Stimulated activated CD4-positive, alpha-beta T cell treated with anti-CD3 and anti-CD28 coated beads, TNF-alpha, amount 100 ng/mL, for 24 hours (primary cell): Measurements from ENCODE around the gene ZFP91.

Experiments used
- DNase-seq, 3 experiments: peaks; one replicate each; pipeline ENCODE4 v3.0.0-alpha.2; 2020; ENCODE audit warnings: low read depth in 3 of 3

The ZFP91 gene

DNA sequence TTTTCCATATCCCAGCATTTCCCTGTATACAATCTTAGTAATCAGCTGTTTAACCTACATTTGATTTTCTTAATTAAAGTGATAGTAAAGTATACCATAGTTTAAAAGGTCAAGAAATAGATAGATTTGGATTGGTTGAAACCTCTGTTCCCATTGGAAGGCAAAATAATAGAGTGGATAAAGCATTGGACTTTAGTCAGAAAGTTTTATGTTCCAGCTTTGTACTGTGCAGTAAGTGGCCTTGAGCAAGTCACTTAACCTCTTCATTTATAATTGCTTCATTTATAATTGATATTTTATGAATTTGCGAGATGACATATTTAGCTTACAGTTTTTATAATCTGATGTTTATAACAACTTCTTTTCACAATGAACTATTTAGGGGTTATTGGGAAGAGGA, 3.6 kb downstream of the ZFP91 start:
- no peak for DNase-seq

DNA sequence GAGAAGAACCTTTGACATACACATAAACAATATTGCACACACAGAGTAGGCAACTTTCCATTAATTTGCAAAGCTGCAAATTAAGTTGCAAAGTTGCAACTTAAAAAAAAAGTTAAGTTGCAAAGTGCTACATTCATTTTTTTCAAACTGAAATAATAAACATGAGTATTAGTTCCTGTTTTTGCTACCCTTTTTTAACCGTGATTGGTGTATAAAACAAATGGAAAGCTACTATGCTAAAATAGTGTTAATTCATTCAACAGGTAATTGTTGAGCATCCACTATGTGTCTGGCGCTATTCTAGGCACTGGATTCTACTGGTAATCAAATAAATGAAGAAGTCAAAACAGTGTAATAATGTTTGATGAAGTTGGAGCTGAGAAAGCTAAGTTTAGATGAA, 8.1 kb downstream of the ZFP91 start:
- no peak for DNase-seq

DNA sequence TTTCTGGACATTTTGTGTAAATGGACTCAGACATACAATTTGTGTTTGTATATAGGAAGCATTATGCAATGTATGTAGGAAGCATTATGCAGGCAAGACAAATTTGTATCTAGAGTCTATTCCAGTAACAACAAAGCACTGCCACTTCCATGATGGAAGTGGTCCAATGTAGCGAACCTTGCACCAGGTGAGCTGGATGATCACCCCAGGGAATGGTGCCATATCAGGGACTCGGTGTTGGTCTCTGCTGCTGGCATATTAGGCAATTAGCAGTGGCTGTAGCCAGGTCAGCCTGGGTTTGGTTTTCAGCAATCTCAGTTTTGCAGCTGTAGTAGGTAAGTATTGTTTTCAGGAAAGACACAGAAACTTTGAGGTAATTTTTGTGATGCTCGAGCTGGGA, 12.8 kb downstream of the ZFP91 start:
- no peak for DNase-seq

DNA sequence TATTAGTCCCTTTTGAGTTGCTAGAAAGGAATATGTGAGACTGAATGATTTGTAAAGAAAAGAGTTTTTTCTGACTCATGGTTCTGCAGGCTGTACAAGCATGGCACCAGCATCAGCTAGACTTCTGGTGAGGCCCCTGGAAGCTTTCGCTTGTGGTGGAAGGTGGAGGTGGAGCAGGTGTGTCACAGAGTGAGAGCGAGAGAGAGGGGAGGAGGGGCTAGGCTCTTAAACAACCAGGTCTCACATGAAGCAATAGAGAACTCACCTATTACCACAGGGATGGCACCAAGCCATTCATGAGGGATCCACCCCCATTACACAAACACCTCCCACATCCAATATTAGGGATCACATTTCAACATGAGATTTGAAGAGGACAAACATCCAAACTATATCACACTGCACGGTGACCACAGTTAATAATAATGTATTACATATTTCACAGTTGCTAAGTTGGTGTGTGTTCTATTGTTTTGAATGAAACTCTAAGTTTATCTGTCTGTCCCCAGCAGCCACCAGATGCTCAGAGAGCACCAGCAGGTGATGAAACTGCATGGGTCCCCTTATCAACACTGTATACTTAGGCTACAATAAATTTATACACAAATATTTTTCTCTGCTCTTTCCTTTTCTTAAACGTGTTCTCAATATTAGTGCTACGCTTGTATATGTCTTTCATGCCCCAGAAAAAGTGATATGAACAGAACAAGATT, 14.1 kb downstream of the ZFP91 start:
- DNase-seq, result peak; percentile 27 to 59 (median 40)

DNA sequence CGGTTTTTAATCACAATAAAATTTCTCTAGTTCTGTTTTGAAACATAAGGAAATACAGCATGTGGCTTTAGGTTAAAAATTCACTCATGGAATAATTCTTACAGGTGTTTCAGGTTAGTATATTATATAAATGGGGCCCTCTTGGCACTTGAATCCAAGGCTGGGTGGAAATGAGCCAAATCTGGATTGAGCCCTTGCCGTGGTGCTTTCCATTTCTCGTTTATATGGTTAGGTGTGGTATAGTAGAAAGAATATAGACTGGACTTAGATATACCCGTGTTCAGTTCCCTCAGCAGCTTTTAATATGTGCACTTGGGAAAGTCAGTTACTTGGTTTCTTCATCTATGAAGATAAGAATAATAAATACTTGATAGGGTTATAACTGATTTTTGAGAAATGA, 16.0 kb downstream of the ZFP91 start:
- DNase-seq, result no peak

DNA sequence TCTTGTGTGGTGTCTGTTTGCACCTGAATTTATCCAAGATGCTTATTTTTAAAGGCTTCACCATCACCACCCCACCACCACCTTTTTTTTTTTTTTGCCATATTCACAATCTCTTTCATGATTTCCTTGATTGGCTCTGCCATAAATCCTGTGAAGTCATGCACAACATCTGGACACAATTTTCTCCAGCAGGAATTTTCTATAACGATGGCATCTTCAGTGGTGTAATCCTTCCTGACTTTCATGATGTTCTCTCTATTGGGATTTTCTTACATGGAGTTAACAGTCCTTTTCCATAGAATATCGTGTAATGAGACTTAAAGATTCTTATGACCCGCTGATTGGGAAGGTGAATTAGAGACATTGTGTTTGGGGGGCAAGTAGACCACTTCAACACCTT, 17.8 kb downstream of the ZFP91 start:
- DNase-seq, result no peak

DNA sequence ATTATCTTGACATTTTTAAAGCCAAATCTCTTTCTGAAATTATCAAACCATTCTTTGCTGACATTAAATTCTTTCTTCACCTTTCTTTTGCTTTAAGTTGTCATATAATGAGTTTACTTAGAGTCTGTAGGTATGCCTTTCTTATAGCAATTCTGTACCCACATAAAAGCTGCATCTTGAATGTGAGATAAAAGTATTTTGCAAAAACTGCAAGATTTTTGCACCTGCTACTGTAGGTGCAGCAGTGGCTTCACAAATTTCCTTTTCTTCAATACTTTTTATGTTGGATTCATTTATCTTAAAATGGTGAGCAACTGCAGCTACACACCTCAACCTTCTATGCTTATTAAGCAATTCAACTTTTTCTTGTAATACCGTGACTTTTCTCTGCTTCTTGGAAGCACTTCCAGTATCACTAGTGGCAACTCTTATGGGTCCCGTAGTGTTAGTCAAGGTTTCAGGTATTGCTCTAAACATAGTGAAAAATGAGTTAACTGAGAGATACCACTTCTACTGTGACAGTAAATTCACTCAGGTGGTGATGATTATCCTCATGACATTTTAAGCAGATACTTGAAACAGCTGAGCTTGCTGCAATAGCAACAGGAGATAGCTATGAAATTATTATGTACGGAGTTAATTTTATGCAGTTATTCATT, 18.8 kb downstream of the ZFP91 start:
- no peak for DNase-seq

DNA sequence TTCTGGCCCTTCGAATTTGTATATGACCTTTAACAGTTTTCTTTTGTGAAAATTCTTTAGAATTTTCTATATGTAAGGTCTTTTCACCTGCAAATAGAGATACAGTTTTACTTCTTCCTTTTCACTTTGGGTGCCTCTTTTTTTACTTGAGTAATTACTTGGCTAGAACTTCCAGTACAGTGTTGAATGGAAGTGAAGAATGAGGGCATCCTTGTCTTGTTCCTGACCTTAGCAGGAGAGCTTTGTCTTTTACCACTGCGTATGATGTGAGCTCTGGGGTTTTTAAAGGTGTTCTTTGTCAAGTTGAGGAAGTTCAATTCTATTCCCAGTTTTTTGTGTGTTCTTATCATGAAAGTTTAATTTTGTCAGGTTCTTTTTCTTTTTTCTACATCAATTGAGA, 21.6 kb downstream of the ZFP91 start:
- no peak for DNase-seq

DNA sequence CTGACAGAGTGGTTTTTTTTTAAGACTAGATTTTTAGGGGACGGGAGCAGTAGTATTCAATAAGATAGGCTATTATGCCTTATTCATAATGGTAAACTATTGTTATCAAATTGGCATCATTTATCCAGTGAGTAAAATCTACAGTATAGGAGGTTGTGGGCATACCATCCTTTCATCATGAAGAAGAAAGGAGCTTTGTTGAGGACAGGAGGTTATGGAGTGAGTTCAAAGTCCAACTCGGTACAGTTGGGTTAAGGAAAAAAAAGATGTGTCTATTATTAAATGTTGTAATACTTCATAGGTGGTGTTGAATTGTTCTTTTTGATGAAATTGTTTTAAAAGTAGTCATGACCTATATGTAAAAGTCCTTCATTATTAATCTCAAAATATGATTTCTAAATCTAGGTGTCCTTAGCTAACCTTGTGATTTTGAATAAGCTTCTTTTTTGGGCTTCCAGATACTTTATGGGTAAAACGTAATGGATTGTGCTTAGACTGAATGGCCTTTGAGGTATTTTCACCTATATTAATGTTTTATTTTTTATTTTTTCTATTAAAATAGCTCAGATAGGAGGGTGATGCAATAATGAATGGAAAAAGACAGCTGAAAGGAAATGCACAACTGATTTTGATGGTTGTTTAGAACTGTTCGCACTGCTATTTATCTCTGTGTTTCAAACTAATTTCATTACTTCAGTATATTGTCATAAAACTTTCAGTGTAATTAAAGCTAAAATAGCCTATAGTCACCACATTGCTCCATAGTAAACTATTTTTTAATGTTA, 28.3 kb downstream of the ZFP91 start:
- no peak for DNase-seq

DNA sequence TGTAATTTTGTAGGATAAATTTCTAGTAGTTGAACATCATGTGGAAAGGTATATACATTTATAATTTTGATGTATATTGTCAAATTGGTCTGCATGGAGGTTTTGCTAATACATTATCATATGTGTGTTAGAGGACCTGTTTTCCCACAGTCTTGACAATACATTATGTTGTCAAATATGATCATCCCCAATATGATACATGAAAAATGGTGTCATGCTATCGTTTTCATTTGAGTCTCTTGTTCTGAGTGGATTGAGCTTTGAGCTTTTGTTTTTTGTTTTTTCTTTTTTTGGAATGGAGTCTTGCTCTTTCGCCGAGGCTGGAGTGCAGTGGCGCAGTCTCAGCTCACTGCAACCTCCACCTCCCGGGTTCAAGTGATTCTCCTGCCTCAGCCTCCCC, 29.5 kb downstream of the ZFP91 start:
- DNase-seq, result no peak

DNA sequence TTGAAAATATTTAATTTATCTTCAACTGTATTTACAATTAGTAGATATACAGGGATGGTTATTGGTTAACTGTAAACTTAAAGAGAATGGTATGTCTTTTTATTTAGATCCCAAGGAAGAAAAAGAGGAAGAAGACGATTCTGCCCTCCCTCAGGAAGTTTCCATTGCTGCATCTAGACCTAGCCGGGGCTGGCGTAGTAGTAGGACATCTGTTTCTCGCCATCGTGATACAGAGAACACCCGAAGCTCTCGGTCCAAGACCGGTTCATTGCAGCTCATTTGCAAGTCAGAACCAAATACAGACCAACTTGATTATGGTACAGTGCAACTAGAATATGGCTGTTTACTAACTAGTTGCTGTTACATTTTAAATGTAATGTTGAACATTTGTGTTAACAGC, 30.9 kb downstream of the ZFP91 start:
- no peak for DNase-seq

DNA sequence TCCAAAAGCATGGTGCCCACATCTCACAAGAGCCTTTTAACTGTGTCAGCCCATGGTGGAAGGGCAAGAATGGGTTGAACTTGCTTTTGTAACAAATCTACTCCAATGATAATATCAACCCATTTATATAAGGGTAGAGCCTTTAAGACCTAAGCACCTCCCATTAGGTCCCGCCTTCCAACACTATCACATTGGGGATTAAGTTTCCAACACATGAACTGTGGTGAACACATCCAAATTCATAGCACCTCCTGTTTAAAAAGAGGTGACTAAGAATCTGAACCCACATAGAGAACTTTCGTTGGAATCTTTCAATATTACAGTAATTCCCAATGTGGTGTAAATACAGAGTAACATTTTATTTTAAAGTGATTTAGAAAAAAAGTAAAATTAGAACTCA, 34.4 kb downstream of the ZFP91 start:
- no peak for DNase-seq

DNA sequence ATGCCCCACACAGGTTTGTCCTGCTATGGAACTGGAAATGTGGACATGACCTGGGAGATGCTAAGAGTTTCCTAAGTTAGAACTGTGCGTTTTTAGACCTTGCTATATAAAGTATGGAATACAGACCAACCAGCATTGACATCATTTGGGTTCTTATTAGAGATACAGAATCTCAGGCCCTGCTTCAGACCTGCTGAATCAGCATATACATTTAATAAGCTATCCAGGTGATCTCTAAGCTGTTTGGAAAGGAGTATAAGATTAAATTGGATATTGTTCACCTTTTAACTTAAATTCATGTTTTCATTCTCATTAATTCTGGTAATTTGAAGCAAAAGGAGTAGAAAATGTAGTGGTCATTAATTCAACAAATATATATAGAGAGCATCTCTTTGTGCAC, 36.7 kb downstream of the ZFP91 start:
- DNase-seq, result no peak

DNA sequence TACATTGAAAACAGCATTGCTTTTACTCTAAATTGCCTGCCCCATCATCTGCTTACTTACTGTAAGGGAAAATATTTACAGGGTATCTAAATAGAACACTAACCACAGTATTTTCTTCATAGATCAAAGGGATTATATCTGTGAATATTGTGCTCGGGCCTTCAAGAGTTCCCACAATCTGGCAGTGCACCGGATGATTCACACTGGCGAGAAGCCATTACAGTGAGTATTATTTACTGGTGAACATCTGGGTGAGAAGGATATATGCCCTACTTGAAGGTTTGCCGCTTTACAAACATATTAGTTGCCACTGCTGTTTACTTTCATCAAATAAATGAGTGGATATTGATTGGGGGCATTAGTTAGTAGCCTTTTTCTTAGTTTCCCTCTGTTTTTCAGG, 37.7 kb downstream of the ZFP91 start:
- DNase-seq, result no peak

DNA sequence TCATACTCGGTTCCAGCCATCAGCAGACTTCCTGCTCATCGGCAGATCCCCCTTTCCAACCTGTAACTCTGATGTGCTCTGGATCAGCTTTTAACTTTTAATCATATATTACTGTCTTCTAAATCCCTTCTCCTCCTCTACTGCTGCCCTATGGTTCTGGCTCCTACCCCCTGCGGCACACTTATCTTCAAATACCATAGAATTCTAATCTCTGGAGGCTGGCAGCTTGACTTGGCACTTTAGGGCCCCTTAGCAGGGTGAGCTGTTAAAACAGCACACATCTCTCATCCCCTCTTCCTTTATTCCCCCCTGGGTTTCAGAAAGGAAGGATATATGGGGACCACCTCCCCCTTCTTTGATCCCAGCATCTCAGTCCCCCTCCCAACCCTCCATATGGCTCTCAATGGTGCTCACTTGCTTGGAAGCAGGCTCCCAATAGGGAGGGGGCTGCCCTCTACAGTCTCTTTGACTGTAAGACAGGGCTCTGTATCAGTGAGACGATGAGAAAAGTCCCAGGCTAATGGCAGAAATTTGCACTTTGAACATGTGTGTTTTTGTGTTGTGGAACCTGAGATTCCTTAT, 39.2 kb downstream of the ZFP91 start:
- DNase-seq, result no peak

DNA sequence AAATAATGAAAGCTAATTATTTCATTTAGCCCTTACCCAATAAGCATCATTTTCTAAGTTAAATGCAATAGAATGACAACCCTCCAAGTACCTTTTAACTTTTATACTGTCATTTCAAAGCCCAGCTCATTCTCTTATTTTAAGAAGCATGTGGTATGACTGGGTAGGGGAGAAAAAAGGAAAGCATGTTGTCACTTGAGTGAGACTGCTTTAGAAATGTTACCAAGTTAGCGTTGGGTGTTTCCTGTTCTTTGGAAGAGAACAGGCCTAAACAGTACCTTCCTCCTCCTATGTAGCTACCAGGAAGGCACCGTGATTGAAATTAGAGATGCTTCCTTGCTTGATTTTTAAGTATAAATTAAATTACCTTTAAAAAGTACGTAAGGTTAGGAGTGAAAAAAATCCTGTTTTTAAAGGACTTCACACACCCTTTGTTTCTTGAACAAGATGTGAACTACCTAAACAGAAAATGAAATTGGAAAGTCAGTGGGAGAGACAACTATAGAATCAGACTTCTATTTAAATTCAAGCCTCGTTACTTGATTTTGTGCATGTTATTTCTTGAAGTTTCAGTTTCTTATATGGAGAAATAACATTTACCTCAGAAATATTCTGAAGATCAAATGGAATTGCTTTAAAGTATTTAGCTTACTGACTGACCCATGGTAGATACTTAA, 42.9 kb downstream of the ZFP91 start:
- no peak for DNase-seq

DNA sequence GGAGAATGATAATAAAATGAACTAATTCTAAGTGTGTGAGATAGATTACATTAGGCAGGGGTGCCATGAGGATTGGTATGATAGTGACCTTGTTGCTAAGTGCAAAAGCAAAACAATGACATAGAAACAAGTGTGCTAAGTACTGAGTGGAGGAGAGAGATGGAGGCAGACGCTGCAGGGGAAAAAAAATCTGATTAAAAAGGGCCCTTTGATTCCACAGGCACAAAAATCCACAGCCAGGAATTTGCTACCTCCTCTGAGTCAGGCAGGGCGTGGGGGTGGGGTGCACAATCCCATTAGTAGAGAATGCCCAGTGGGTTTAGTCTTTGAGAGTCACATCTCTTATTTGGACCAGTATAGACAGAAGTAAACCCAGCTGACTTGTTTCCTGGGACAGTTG, 43.5 kb downstream of the ZFP91 start, which contains the start of gene CNTF:
CNTF (plus strand) TSS at position 322 of the 400 bp plus-strand sequence. CDS start 88 bp downstream, outside the sequence.
- DNase-seq, result no peak

DNA sequence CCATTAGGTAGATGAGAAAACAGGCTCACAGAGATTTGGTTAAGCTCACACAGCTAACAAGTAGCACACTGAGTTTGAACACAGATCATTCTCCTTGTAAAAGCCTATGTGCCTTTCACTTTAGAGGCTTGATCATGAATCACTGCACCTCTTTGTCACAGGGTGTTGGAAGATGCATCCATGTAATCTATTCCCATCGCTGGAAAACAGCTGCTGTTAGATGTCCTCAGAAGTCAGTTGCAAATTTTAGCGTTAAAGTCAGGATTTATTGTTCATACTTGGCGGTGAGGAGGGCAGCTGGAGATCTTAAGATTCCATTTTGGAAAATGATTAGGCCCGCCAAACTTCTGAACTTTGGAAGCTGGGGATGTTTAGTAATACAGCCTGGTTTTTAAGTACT, 46.2 kb downstream of the ZFP91 start:
- no peak for DNase-seq

DNA sequence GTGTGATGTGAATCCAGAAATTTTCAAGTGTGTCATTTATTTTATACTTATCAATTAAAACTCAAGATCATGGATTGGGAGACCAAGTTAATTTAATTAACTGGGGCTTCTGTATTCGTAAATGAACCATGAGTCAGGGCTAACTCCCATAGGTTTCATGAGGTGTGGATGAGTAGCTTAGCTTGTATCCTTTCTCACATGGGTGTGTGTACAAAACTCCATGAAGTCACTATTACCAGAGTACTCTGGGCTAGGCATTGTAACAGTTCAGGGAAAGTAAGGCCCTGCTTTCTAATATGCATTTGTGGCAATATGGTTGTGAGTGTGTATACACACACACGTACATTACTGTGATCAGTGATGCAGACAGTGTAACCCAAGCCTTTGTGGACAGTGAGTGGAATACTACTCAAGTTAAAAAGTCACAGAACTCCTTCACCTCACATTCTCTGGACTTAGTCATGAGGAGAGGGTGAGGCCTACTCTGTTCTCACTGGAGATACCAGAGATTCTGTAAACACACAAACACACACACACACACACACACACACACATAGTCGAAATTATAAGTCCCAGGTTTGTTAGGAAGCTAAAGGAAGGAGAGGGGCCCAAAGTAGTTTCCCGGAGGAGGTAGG, 47.1 kb downstream of the ZFP91 start:
- no peak for DNase-seq

DNA sequence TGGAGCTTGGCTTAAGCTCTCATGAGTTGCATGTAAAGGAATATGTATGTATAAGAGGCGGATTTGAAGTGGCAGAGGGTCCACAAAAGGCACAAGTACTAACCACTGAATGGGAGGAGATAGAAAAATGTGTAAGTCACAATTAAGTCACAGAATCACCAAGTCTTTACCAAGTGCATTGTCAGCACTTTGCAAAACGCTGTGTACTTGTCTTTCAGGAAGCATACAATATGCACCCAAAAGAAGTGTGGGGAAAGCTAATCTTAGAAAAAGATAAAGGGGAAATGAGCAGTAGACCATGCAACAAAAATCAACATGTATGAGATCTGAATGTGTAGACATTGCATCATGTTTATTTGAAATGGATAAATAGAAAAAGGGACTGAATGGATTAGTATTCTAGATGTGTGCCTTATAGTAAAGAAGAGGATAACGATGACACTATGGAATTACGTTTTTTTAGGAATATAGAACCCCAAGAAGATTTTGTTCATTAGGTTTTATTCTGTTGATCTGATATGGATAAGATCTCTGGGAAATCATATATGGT, 48.1 kb downstream of the ZFP91 start:
- no peak for DNase-seq

DNA sequence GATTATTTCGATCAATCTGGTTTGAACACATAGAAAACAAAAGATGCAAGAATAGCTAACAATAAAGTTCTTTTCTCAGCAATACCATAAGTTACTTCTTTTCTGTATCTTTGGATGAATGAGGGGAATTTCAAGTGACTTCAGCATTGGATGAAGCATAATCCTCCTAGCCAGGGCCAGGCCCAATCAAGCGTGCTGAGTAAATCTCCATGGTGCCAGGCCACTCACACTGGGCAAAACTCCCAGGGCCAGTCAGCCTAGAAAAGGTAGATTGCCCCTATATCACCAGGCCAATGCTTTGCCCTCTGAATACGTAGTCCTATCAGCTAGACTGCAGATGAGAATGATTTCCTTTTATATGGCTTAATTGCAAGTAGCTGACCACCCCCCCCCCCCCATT, 49.6 kb downstream of the ZFP91 start:
- DNase-seq, result no peak
